B cell (primary cell): Measurements from ENCODE around the gene VANGL1. TPM values are rescaled to one million over a fixed set of nuclear protein-coding genes. Genes with fewer than 3 reads are reported as not detected.

ENCODE experiments used
- ATAC-seq: fragments of 200-7000 bp; cut with Tn5 transposase; one replicate; pipeline ENCODE4 v1.10.0; 2021; ENCODE audit warnings: low read depth, mild to moderate bottlenecking, moderate number of reproducible peaks, moderate library complexity
- CTCF ChIA-PET: fragments of 350-600 bp; sonication (Branson Sonifier 250); formaldehyde crosslinking; loops from one replicate; lab custom pipeline; 2021; ENCODE audit warnings: antibody characterized with exemption, inconsistent platforms; lab: Charles Lee
- POLR2A ChIA-PET: fragments of 350-600 bp; sonication (Branson Sonifier 250); formaldehyde crosslinking; loops from one replicate; lab custom pipeline; 2021; ENCODE audit warnings: antibody characterized with exemption; lab: Charles Lee
- DNase-seq: peaks from one replicate; pipeline ENCODE4 v3.0.0; 2013
- H2AFZ ChIP-seq: 2 replicates; pipeline ENCODE4 v1.6.1; 2012; ENCODE audit warnings: mild to moderate bottlenecking, low read depth, low read length; ENCODE audit not compliant: insufficient read depth, poor library complexity, severe bottlenecking
- H3K27ac ChIP-seq, 2 donors: 1 replicate in 1 of 2; 2 replicates in 1 of 2; pipeline ENCODE4 v1.5.1; 2012 to 2013; ENCODE audit warnings: low read length in 2 of 2, mild to moderate bottlenecking in 2 of 2, moderate library complexity in 1 of 2
- H3K27me3 ChIP-seq, 4 experiments: fragments of 200-600 bp in 1 of 4; sonication (generic) in 1 of 4; replicated peaks in 1 of 4; 1 replicate in 2 of 4; 2 replicates in 2 of 4; pipeline versions ENCODE4 v1.6.1 to v1.7.0; 2013 to 2016; ENCODE audit warnings: low read length in 3 of 4, mild to moderate bottlenecking in 2 of 4, mixed read lengths in 1 of 4, moderate library complexity in 1 of 4; ENCODE audit not compliant: insufficient read depth in 4 of 4, control insufficient read depth in 3 of 4; ENCODE audit errors: control extremely low read depth in 1 of 4
- H3K36me3 ChIP-seq, 2 experiments: replicated peaks in 1 of 2; 1 replicate in 1 of 2; 2 replicates in 1 of 2; pipeline versions ENCODE4 v1.6.1 to v1.7.1; 2013; ENCODE audit warnings: low read length in 1 of 2; ENCODE audit not compliant: insufficient read depth in 2 of 2, control insufficient read depth in 1 of 2; ENCODE audit errors: control extremely low read depth in 1 of 2, extremely low read depth in 1 of 2
- H3K4me1 ChIP-seq, 2 donors: fragments of 200-600 bp in 1 of 2; sonication (generic) in 1 of 2; 1 replicate in 1 of 2; 2 replicates in 1 of 2; pipeline versions ENCODE4 v1.5.1 to v1.6.1; 2013 to 2017; ENCODE audit warnings: low read length in 2 of 2; ENCODE audit not compliant: control insufficient read depth in 2 of 2, insufficient read depth in 2 of 2
- H3K4me2 ChIP-seq: replicated peaks from 2 replicates; pipeline ENCODE3; 2012; ENCODE audit warnings: mild to moderate bottlenecking, low read depth, low read length; ENCODE audit not compliant: poor library complexity, severe bottlenecking
- H3K4me3 ChIP-seq, 5 experiments: fragments of 200-600 bp in 1 of 5; sonication (generic) in 1 of 5; 1 replicate in 3 of 5; 2 replicates in 2 of 5; pipeline versions ENCODE4 v1.5.1 to v1.7.0; 2011 to 2016; ENCODE audit warnings: low read length in 4 of 5, mild to moderate bottlenecking in 4 of 5, low read depth in 2 of 5, control low read depth in 1 of 5, moderate library complexity in 1 of 5; ENCODE audit not compliant: insufficient read depth in 1 of 5; ENCODE audit errors: control extremely low read depth in 1 of 5, extremely low read depth in 1 of 5
- H3K79me2 ChIP-seq: fragments of 200-600 bp; sonication (generic); one replicate; pipeline ENCODE4 v1.6.0; 2016; ENCODE audit warnings: low read length; ENCODE audit not compliant: control insufficient read depth, insufficient read depth
- H3K9ac ChIP-seq: fragments of 200-600 bp; sonication (generic); 2 replicates; pipeline ENCODE4 v1.6.1; 2017; ENCODE audit warnings: mild to moderate bottlenecking, low read length, moderate library complexity
- H3K9me3 ChIP-seq, 3 donors: one replicate each; pipeline versions ENCODE4 v1.6.1 to v1.7.1; 2013; ENCODE audit warnings: low read length in 2 of 3; ENCODE audit not compliant: control insufficient read depth in 2 of 3, insufficient read depth in 1 of 3; ENCODE audit errors: control extremely low read depth in 1 of 3
- H4K20me1 ChIP-seq: 2 replicates; pipeline ENCODE4 v1.6.0; 2012; ENCODE audit warnings: mild to moderate bottlenecking, low read length; ENCODE audit not compliant: insufficient read depth, control insufficient read depth, poor library complexity, severe bottlenecking
- H3K27ac Mint-ChIP-seq: one replicate; pipeline ENCODE4 v1.8.0; 2021; ENCODE audit warnings: mixed read lengths
- H3K27me3 Mint-ChIP-seq: one replicate; pipeline ENCODE4 v1.8.0; 2021; ENCODE audit warnings: mixed read lengths
- H3K4me1 Mint-ChIP-seq: one replicate; pipeline ENCODE4 v1.8.0; 2021; ENCODE audit warnings: mixed read lengths
- H3K4me3 Mint-ChIP-seq: one replicate; pipeline ENCODE4 v1.8.0; 2021; ENCODE audit warnings: mixed read lengths
- H3K9me3 Mint-ChIP-seq: one replicate; pipeline ENCODE4 v1.8.0; 2022; ENCODE audit warnings: mixed read lengths; ENCODE audit not compliant: insufficient read depth
- EZH2 ChIP-seq: IDR thresholded peaks from 2 replicates; pipeline ENCODE4 v1.6.1; 2012; ENCODE audit warnings: borderline replicate concordance, low read depth, mild to moderate bottlenecking, moderate library complexity, low read length; ENCODE audit not compliant: insufficient read depth, poor library complexity, severe bottlenecking
- WGBS: methylation state at CpG from one replicate; pipeline ENCODE4 v1.1.5; 2013; ENCODE audit warnings: missing lambda C conversion rate; ENCODE audit not compliant: insufficient coverage; 5-methylcytosine and 5-hydroxymethylcytosine counted together
- intact Hi-C: fragments of 100-400 bp; cut with micrococcal nuclease; formaldehyde crosslinking; loops from one replicate; pipeline ENCODE4 v1.10.0; 2022
- polyA plus RNA-seq: library from polyadenylated mRNA; depleted of rRNA; stranded (reverse); fragments of >200 nt; gene quantifications from 2 replicates; pipeline ENCODE4 v1.2.3, GENCODE V29; 2012
- total RNA-seq, 2 donors: library from RNA; stranded (reverse); fragments of 120-200 nt in 1 of 2; gene quantifications; 1 replicate in 1 of 2; 2 replicates in 1 of 2; pipeline versions ENCODE4 v1.2.3 to v1.2.4, GENCODE V29; 2013 to 2022
- TF ChIP-seq, protein P1 (sequence below): fragments of 200-600 bp; IDR thresholded peaks from one replicate; pipeline ENCODE4 v1.8.0; 2022; ENCODE audit warnings: antibody characterized with exemption, mild to moderate bottlenecking

Gene VANGL1
- total and polyA plus RNA-seq, 2 donors (not counting 1 experiment from before 2014, with no cell fraction given): 0.21 to 0.30 TPM

- intact Hi-C loops: no loop called here
- H3K79me2 ChIP-seq: no peaks in the 10 kb centered on the region
- no peak overlapping the region for H3K4me2 ChIP-seq
- H3K9me3 Mint-ChIP-seq: no peaks in the 10 kb centered on the region
- no peak for TF ChIP-seq EZH2
- H3K4me1 Mint-ChIP-seq: peaks cover 14% of the 10 kb centered on the region
- no peak overlapping the region for H2AFZ ChIP-seq
- H3K9ac ChIP-seq: no peak overlapping the region
- POLR2A ChIA-PET: no interaction called here
- H3K4me3 Mint-ChIP-seq: peak overlapping the region; percentile 84
- no peaks in the 10 kb centered on the region for H4K20me1 ChIP-seq
- peaks cover 0 to 20% (median 0%) of the 10 kb centered on the region in 3 donors for H3K9me3 ChIP-seq
- DNase-seq (no peak), ATAC-seq (no peak)
- no peak overlapping the region for H3K4me3 ChIP-seq
- no peaks in the 10 kb centered on the region for H3K36me3 ChIP-seq
- CTCF ChIA-PET: no interaction called here
- H3K27ac ChIP-seq: no peak overlapping the region
- H3K27me3 Mint-ChIP-seq: peaks cover 20% of the 10 kb centered on the region
- H3K27ac Mint-ChIP-seq: no peak overlapping the region
- no CpG with 5 or more reads among the region's 1 CpG for WGBS
- peaks cover 0 to 8% of the 10 kb centered on the region in 2 donors for H3K4me1 ChIP-seq
- peaks cover 0 to 21% (median 7%) of the 10 kb centered on the region in 4 experiments for H3K27me3 ChIP-seq
These were observed 1.9 kb downstream of the VANGL1 start for GRCh38 chr1:115643666-115644065.

- no peaks in the 10 kb centered on the region for H3K79me2 ChIP-seq
- intact Hi-C loops: no loop called here
- TF ChIP-seq, protein P1, sequence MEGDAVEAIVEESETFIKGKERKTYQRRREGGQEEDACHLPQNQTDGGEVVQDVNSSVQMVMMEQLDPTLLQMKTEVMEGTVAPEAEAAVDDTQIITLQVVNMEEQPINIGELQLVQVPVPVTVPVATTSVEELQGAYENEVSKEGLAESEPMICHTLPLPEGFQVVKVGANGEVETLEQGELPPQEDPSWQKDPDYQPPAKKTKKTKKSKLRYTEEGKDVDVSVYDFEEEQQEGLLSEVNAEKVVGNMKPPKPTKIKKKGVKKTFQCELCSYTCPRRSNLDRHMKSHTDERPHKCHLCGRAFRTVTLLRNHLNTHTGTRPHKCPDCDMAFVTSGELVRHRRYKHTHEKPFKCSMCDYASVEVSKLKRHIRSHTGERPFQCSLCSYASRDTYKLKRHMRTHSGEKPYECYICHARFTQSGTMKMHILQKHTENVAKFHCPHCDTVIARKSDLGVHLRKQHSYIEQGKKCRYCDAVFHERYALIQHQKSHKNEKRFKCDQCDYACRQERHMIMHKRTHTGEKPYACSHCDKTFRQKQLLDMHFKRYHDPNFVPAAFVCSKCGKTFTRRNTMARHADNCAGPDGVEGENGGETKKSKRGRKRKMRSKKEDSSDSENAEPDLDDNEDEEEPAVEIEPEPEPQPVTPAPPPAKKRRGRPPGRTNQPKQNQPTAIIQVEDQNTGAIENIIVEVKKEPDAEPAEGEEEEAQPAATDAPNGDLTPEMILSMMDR: no peak
- TF ChIP-seq EZH2: no peak
- H2AFZ ChIP-seq: no peak overlapping the region
- no peaks in the 10 kb centered on the region for H3K36me3 ChIP-seq
- H4K20me1 ChIP-seq: no peaks in the 10 kb centered on the region
- POLR2A ChIA-PET: no interaction called here
- no peak overlapping the region for H3K27ac ChIP-seq
- Mint-ChIP-seq H3K9me3 (no peaks in the 10 kb centered on the region), H3K4me1 (peaks cover 14% of the 10 kb centered on the region), H3K27me3 (peaks cover 20% of the 10 kb centered on the region), H3K27ac (no peak overlapping the region), H3K4me3 (no peak overlapping the region)
- H3K4me3 ChIP-seq: no peak overlapping the region
- H3K27me3 ChIP-seq: peaks cover 0 to 21% (median 7%) of the 10 kb centered on the region in 4 experiments
- H3K4me1 ChIP-seq: peaks cover 0 to 8% of the 10 kb centered on the region in 2 donors
- no peak overlapping the region for H3K4me2 ChIP-seq
- CTCF ChIA-PET: no interaction called here
- ATAC-seq (no peak), DNase-seq (no peak)
- peaks cover 0 to 16% (median 0%) of the 10 kb centered on the region in 3 donors for H3K9me3 ChIP-seq
- WGBS: 100% methylated on average over 1 of the region's 3 CpGs
- no peak overlapping the region for H3K9ac ChIP-seq
These were observed 2.3 kb downstream of the VANGL1 start for GRCh38 chr1:115644109-115644508.
